Neural cell (in vitro differentiated cells): ENCODE measurements around the gene ARHGEF11. TPM values are rescaled to one million over a fixed set of nuclear protein-coding genes. Genes with fewer than 3 reads are reported as not detected.

ENCODE experiments used
- H2AFZ ChIP-seq: fragments of 200-600, 300-800 bp; sonication (generic), shearing (Covaris generic); 2 replicates; pipeline ENCODE4 v1.6.0; 2014; ENCODE audit warnings: low read depth, mild to moderate bottlenecking, antibody characterized with exemption, low read length, moderate library complexity
- H3F3A ChIP-seq: fragments of 200-600 bp; shearing (Covaris generic); 2 replicates; pipeline ENCODE4 v1.6.1; 2016; ENCODE audit warnings: mild to moderate bottlenecking, moderate library complexity, mixed read lengths, antibody characterized with exemption, low read length; ENCODE audit not compliant: insufficient read depth, poor library complexity, severe bottlenecking
- H3K27ac ChIP-seq: fragments of 200-600, 300-800 bp; sonication (generic), shearing (Covaris generic); 2 replicates; pipeline ENCODE4 v1.5.1; 2014; ENCODE audit warnings: mild to moderate bottlenecking, low read length, moderate library complexity
- H3K27me3 ChIP-seq: fragments of 300-800, 200-600 bp; sonication (generic), shearing (Covaris generic); 2 replicates; pipeline ENCODE4 v1.6.0; 2014; ENCODE audit warnings: mild to moderate bottlenecking, low read depth, low read length, moderate library complexity; ENCODE audit not compliant: insufficient read depth
- H3K36me3 ChIP-seq: fragments of 300-800, 200-600 bp; sonication (generic), shearing (Covaris generic); 2 replicates; pipeline ENCODE4 v1.5.1; 2014; ENCODE audit warnings: mild to moderate bottlenecking, antibody characterized with exemption, low read length, moderate library complexity; ENCODE audit not compliant: insufficient read depth
- H3K4me2 ChIP-seq: fragments of 300-800, 200-600 bp; sonication (generic), shearing (Covaris generic); 2 replicates; pipeline ENCODE4 v1.6.0; 2014; ENCODE audit warnings: mild to moderate bottlenecking, low read length
- H3K4me3 ChIP-seq: fragments of 300-800, 200-600 bp; sonication (generic), shearing (Covaris generic); 2 replicates; pipeline ENCODE4 v1.5.1; 2014; ENCODE audit warnings: mild to moderate bottlenecking, low read length, moderate library complexity
- H3K79me2 ChIP-seq: fragments of 200-600 bp; shearing (Covaris generic); replicated peaks from 2 replicates; pipeline ENCODE4 v1.6.0; 2014; ENCODE audit warnings: mild to moderate bottlenecking, low read length, moderate library complexity; ENCODE audit not compliant: insufficient read depth
- H3K9ac ChIP-seq: fragments of 300-800, 200-600 bp; sonication (generic), shearing (Covaris generic); 2 replicates; pipeline ENCODE4 v1.6.1; 2016; ENCODE audit warnings: mild to moderate bottlenecking, low read length, mixed read lengths
- H3K9me2 ChIP-seq: fragments of 200-600 bp; shearing (Covaris generic); 2 replicates; pipeline ENCODE4 v1.6.1; 2016; ENCODE audit warnings: mild to moderate bottlenecking, low read length, mixed read lengths; ENCODE audit not compliant: insufficient read depth
- H3K9me3 ChIP-seq: fragments of 200-600, 300-800 bp; sonication (generic), shearing (Covaris generic); 2 replicates; pipeline ENCODE4 v1.6.1; 2016; ENCODE audit warnings: mild to moderate bottlenecking, mixed run types, low read length, moderate library complexity, mixed read lengths
- H4K20me1 ChIP-seq: fragments of 200-600 bp; shearing (Covaris generic); 2 replicates; pipeline ENCODE4 v1.6.1; 2016; ENCODE audit warnings: mild to moderate bottlenecking, mixed run types; ENCODE audit not compliant: insufficient read depth
- EP300 ChIP-seq: fragments of 450-650 bp; conservative IDR thresholded peaks from 2 replicates; pipeline ENCODE4 v1.6.1; 2014; ENCODE audit warnings: antibody characterized with exemption, mild to moderate bottlenecking, moderate library complexity; ENCODE audit not compliant: poor library complexity, severe bottlenecking
- EZH2 ChIP-seq: fragments of 200-600, 300-800 bp; shearing (Covaris generic), sonication (generic); IDR thresholded peaks from 2 replicates; pipeline ENCODE4 v1.6.1; 2014; ENCODE audit warnings: antibody characterized with exemption, low read length, borderline replicate concordance, mild to moderate bottlenecking; ENCODE audit not compliant: insufficient read depth, poor library complexity, severe bottlenecking
- MXI1 ChIP-seq: fragments of 450-650 bp; conservative IDR thresholded peaks from 2 replicates; pipeline ENCODE4 v1.6.1; 2014; ENCODE audit warnings: antibody characterized with exemption, mild to moderate bottlenecking; ENCODE audit not compliant: poor library complexity, severe bottlenecking
- POLR2AphosphoS5 ChIP-seq: IDR thresholded peaks from 2 replicates; pipeline ENCODE4 v1.6.1; 2012
- RAD21 ChIP-seq: fragments of 450-650 bp; conservative IDR thresholded peaks from 2 replicates; pipeline ENCODE4 v1.6.1; 2014; ENCODE audit warnings: antibody characterized with exemption, mild to moderate bottlenecking, moderate library complexity
- SMC3 ChIP-seq: fragments of 450-650 bp; conservative IDR thresholded peaks from 2 replicates; pipeline ENCODE4 v1.6.1; 2014; ENCODE audit warnings: antibody characterized with exemption, mild to moderate bottlenecking, moderate library complexity; ENCODE audit not compliant: poor library complexity
- TAF1 ChIP-seq: IDR thresholded peaks from 2 replicates; pipeline ENCODE4 v1.6.1; 2012; ENCODE audit warnings: low read depth
- polyA plus RNA-seq: library from polyadenylated mRNA; depleted of rRNA; stranded (reverse); fragments of >200 nt; gene quantifications from 2 replicates; pipeline ENCODE4 v1.2.3, GENCODE V29; 2014
- TF ChIP-seq, protein P1 (sequence below): IDR thresholded peaks from 2 replicates; pipeline ENCODE4 v1.6.1; 2012; ENCODE audit warnings: borderline replicate concordance
- TF ChIP-seq, protein P2 (sequence below): fragments of 450-650 bp; IDR thresholded peaks from 2 replicates; pipeline ENCODE4 v1.5.1; 2014; ENCODE audit warnings: antibody characterized with exemption, mild to moderate bottlenecking, moderate library complexity; ENCODE audit not compliant: poor library complexity, severe bottlenecking

ARHGEF11 gene
- polyA plus RNA-seq, 1 donor from 2014 or later, result 33.2 TPM

DNA sequence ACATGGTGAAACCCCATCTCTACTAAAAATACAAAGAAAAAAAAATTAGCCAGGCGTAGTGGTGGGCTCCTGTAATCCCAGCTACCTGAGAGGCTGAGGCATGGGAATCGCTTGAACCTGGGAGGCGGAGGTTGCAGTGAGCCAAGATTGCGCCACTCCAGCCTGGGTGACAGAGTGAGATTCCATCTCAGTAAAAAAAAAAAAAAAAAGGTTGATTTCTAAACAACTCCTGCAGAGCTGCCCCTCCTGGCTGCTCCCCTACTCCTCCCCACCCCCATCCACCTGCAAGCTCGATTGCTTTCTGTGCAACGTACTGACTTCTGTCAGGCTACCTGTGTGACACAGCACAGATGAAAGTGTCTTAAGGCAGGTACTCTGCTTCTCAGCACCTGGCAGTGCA lies 40.8 kb upstream of the ARHGEF11 start:
- no peaks in the 10 kb centered on the region for H3K27me3 ChIP-seq
- no peak overlapping the region for H2AFZ ChIP-seq
- no peaks in the 10 kb centered on the region for H3K79me2 ChIP-seq
- no peak overlapping the region for H3K4me3 ChIP-seq
- TF ChIP-seq EZH2 (no peak), MXI1 (no peak), RAD21 (no peak), EP300 (no peak), TAF1 (no peak), POLR2AphosphoS5 (no peak), SMC3 (no peak)
- TF ChIP-seq, protein P1, sequence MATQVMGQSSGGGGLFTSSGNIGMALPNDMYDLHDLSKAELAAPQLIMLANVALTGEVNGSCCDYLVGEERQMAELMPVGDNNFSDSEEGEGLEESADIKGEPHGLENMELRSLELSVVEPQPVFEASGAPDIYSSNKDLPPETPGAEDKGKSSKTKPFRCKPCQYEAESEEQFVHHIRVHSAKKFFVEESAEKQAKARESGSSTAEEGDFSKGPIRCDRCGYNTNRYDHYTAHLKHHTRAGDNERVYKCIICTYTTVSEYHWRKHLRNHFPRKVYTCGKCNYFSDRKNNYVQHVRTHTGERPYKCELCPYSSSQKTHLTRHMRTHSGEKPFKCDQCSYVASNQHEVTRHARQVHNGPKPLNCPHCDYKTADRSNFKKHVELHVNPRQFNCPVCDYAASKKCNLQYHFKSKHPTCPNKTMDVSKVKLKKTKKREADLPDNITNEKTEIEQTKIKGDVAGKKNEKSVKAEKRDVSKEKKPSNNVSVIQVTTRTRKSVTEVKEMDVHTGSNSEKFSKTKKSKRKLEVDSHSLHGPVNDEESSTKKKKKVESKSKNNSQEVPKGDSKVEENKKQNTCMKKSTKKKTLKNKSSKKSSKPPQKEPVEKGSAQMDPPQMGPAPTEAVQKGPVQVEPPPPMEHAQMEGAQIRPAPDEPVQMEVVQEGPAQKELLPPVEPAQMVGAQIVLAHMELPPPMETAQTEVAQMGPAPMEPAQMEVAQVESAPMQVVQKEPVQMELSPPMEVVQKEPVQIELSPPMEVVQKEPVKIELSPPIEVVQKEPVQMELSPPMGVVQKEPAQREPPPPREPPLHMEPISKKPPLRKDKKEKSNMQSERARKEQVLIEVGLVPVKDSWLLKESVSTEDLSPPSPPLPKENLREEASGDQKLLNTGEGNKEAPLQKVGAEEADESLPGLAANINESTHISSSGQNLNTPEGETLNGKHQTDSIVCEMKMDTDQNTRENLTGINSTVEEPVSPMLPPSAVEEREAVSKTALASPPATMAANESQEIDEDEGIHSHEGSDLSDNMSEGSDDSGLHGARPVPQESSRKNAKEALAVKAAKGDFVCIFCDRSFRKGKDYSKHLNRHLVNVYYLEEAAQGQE, result no peak
- TF ChIP-seq, protein P2, sequence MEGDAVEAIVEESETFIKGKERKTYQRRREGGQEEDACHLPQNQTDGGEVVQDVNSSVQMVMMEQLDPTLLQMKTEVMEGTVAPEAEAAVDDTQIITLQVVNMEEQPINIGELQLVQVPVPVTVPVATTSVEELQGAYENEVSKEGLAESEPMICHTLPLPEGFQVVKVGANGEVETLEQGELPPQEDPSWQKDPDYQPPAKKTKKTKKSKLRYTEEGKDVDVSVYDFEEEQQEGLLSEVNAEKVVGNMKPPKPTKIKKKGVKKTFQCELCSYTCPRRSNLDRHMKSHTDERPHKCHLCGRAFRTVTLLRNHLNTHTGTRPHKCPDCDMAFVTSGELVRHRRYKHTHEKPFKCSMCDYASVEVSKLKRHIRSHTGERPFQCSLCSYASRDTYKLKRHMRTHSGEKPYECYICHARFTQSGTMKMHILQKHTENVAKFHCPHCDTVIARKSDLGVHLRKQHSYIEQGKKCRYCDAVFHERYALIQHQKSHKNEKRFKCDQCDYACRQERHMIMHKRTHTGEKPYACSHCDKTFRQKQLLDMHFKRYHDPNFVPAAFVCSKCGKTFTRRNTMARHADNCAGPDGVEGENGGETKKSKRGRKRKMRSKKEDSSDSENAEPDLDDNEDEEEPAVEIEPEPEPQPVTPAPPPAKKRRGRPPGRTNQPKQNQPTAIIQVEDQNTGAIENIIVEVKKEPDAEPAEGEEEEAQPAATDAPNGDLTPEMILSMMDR, result no peak
- no peaks in the 10 kb centered on the region for H4K20me1 ChIP-seq
- no peaks in the 10 kb centered on the region for H3K36me3 ChIP-seq
- H3F3A ChIP-seq, result no peaks in the 10 kb centered on the region
- H3K27ac ChIP-seq, result no peak overlapping the region
- no peak overlapping the region for H3K4me2 ChIP-seq
- H3K9me2 ChIP-seq, result no peaks in the 10 kb centered on the region
- H3K9ac ChIP-seq, result no peak overlapping the region
- H3K9me3 ChIP-seq, result no peaks in the 10 kb centered on the region

DNA sequence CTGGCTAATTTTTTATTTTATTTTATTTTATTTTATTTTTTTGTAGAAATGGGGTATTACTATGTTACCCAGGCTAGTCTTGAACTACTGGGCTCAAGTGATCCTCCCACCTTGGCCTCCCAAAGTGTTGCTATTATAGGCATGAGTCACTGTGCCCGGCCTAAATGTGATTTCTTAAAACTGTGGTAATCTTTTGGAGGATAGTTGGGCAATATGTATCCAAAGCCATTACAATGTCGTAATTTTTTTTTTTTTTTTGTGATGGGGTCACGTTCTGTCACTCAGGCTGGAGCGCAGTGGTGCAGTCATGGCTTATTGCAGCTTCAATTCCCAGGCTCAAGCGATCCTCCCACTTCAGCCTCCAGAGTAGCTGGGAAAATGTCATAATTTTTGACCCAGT lies 39.9 kb upstream of the ARHGEF11 start:
- Histone ChIP-seq H3K9ac (no peak overlapping the region), H3K4me3 (no peak overlapping the region), H4K20me1 (no peaks in the 10 kb centered on the region), H3K9me3 (no peaks in the 10 kb centered on the region), H3K27ac (no peak overlapping the region), H3K36me3 (no peaks in the 10 kb centered on the region), H3K27me3 (no peaks in the 10 kb centered on the region), H2AFZ (no peak overlapping the region), H3K4me2 (no peak overlapping the region), H3K9me2 (no peaks in the 10 kb centered on the region), H3K79me2 (no peaks in the 10 kb centered on the region), H3F3A (no peaks in the 10 kb centered on the region)
- TF ChIP-seq, protein P1, result no peak
- TF ChIP-seq TAF1 (no peak), EZH2 (no peak)
